Breast epithelium (tissue), 4 donors: ENCODE data around the gene ADD1. TPM values are rescaled to one million over a fixed set of nuclear protein-coding genes. Genes with fewer than 3 reads are reported as not detected.

ENCODE experiments used
- DNase-seq, 2 donors: peaks; one replicate each; pipeline ENCODE4 v3.0.0-alpha.2; 2019; ENCODE audit warnings: low spot score in 2 of 2
- H3K27ac ChIP-seq, 2 donors: fragments of 200-600 bp; sonication (generic) in 1 of 2; one replicate each; pipeline ENCODE4 v1.5.1; 2016 to 2019; ENCODE audit warnings: mild to moderate bottlenecking in 1 of 2
- H3K27me3 ChIP-seq, 2 donors: fragments of 200-600 bp; sonication (generic) in 1 of 2; one replicate each; pipeline versions ENCODE4 v1.5.1 to v1.6.0; 2017 to 2019; ENCODE audit warnings: control low read depth in 1 of 2, mild to moderate bottlenecking in 1 of 2
- H3K36me3 ChIP-seq: fragments of 200-600 bp; one replicate; pipeline ENCODE4 v1.5.1; 2019
- H3K4me1 ChIP-seq, 2 donors: fragments of 200-600 bp; sonication (generic); one replicate each; pipeline ENCODE4 v1.5.1; 2016 to 2019; ENCODE audit warnings: control low read depth in 1 of 2
- H3K4me3 ChIP-seq, 3 donors: fragments of 200-600 bp; sonication (generic); 1 replicate in 2 of 3; 2 replicates in 1 of 3; pipeline ENCODE4 v1.5.1; 2016 to 2019; ENCODE audit warnings: mild to moderate bottlenecking in 3 of 3, moderate library complexity in 2 of 3
- H3K9me3 ChIP-seq, 2 donors: fragments of 200-600 bp; sonication (generic) in 1 of 2; one replicate each; pipeline ENCODE4 v1.5.1; 2016 to 2019; ENCODE audit warnings: control low read depth in 1 of 2
- CTCF ChIP-seq, 3 donors: fragments of 450-650 bp; IDR thresholded peaks; one replicate each; pipeline ENCODE4 v1.5.1; 2016 to 2017; ENCODE audit warnings: antibody characterized with exemption in 3 of 3, mild to moderate bottlenecking in 3 of 3, moderate library complexity in 3 of 3
- POLR2A ChIP-seq: fragments of 450-650 bp; IDR thresholded peaks from one replicate; pipeline ENCODE4 v1.6.1; 2016; ENCODE audit warnings: antibody characterized with exemption, mild to moderate bottlenecking, moderate library complexity
- POLR2AphosphoS5 ChIP-seq, 3 donors: sonication (generic); formaldehyde crosslinking; IDR thresholded peaks; one replicate each; pipeline ENCODE4 v1.6.1; 2017; ENCODE audit warnings: antibody characterized with exemption in 3 of 3
- intact Hi-C: fragments of 100-400 bp; cut with DNase I; formaldehyde crosslinking; loops from one replicate; pipeline ENCODE4 v1.15.1; 2023; ENCODE audit warnings: low total_unique reads
- total RNA-seq, 3 donors: library from RNA; depleted of rRNA; stranded (reverse); fragments of >200 nt; gene quantifications; one replicate each; pipeline ENCODE4 v1.1.0, GENCODE V29; 2016

The ADD1 gene
- total RNA-seq, 3 donors from 2014 or later, result 161 to 193 (median 181) TPM

- DNase-seq, result no peak
- TF ChIP-seq POLR2A, result no peak
- TF ChIP-seq POLR2AphosphoS5 (IDR thresholded peaks at IDR 0.05), result no peak
- intact Hi-C loops, result loop anchor here (10.0 kb wide), 1 partner anchor 823 kb away; no protein-coding TSS in a partner anchor
- Histone ChIP-seq H3K27ac (peak overlapping the region; percentile 10 to 72), H3K36me3 (peaks cover 5% of the 10 kb centered on the region), H3K27me3 (no peaks in the 10 kb centered on the region), H3K9me3 (no peaks in the 10 kb centered on the region), H3K4me3 (peak overlapping the region in 1 of 3 donors; percentile 22), H3K4me1 (no peaks in the 10 kb centered on the region)
Observed at GRCh38 chr4:2837110-2837903, 6.3 kb upstream of the ADD1 start.

- no peak for DNase-seq
- peaks cover 0 to 4% of the 10 kb centered on the region in 2 donors for H3K4me1 ChIP-seq
- peak overlapping the region in 1 of 3 donors; percentile 22 for H3K4me3 ChIP-seq
- peak overlapping the region; percentile 10 to 72 for H3K27ac ChIP-seq
- H3K9me3 ChIP-seq, result no peaks in the 10 kb centered on the region
- no peak for TF ChIP-seq POLR2A
- intact Hi-C loops, result loop anchor here (10.0 kb wide), 1 partner anchor 823 kb away; no protein-coding TSS in a partner anchor
- peaks cover 5% of the 10 kb centered on the region for H3K36me3 ChIP-seq
- H3K27me3 ChIP-seq, result no peaks in the 10 kb centered on the region
Observed at GRCh38 chr4:2837904-2838496, 5.6 kb upstream of the ADD1 start.

- intact Hi-C loops, result loop anchor here (10.0 kb wide), 1 partner anchor 824 kb away; no protein-coding TSS in a partner anchor
- TF ChIP-seq CTCF (IDR thresholded peaks at IDR 0.05), result no peak
- no peak for TF ChIP-seq POLR2AphosphoS5 (IDR thresholded peaks at IDR 0.05)
- peaks cover 2% of the 10 kb centered on the region for H3K36me3 ChIP-seq
- H3K27me3 ChIP-seq, result no peaks in the 10 kb centered on the region
- no peaks in the 10 kb centered on the region for H3K9me3 ChIP-seq
- DNase-seq, result no peak
- H3K4me3 ChIP-seq, result no peak overlapping the region
- no peak overlapping the region for H3K27ac ChIP-seq
- peaks cover 0 to 4% of the 10 kb centered on the region in 2 donors for H3K4me1 ChIP-seq
Observed at GRCh38 chr4:2839060-2839459, 4.6 kb upstream of the ADD1 start.

- TF ChIP-seq POLR2A, result no peak
- TF ChIP-seq CTCF (IDR thresholded peaks at IDR 0.05), result no peak
- H3K4me1 ChIP-seq, result peaks cover 0 to 4% of the 10 kb centered on the region in 2 donors
- peak overlapping the region; percentile 74 to 82 (median 78) for H3K4me3 ChIP-seq
- intact Hi-C loops, result no loop called here
- H3K9me3 ChIP-seq, result no peaks in the 10 kb centered on the region
- H3K27ac ChIP-seq, result peak overlapping the region; percentile 93
- no peaks in the 10 kb centered on the region for H3K27me3 ChIP-seq
- no peaks in the 10 kb centered on the region for H3K36me3 ChIP-seq
- DNase-seq, result no peak
Observed at GRCh38 chr4:2842687-2843262, 869 bp upstream of the ADD1 start.

GRCh38 chr4:2843941-2844584, 419 bp downstream of the ADD1 start:
- Histone ChIP-seq H3K36me3 (no peaks in the 10 kb centered on the region), H3K27me3 (no peaks in the 10 kb centered on the region), H3K9me3 (no peaks in the 10 kb centered on the region), H3K4me1 (peaks cover 0 to 4% of the 10 kb centered on the region in 2 donors), H3K27ac (peak overlapping the region; percentile 93), H3K4me3 (peak overlapping the region; percentile 74 to 82 (median 78))
- no peak for TF ChIP-seq CTCF (IDR thresholded peaks at IDR 0.05)
- peak in 1 of 2 donors; percentile 33 for DNase-seq
- intact Hi-C loops, result no loop called here
